Mucosa of descending colon (tissue), 3 donors: ENCODE data around the gene ABCG4. TPM values are rescaled to one million over a fixed set of nuclear protein-coding genes. Genes with fewer than 3 reads are reported as not detected.
"Not testable (repeated sequence)": the region's sequence is repeated elsewhere in the genome, so short reads cannot be mapped to it uniquely, and the experiment has no call there.

Experiments used
- ATAC-seq: fragments of 200-7000 bp; cut with Tn5 transposase; one replicate; pipeline ENCODE4 v1.9.1; 2020; ENCODE audit warnings: mild to moderate bottlenecking, moderate library complexity
- DNase-seq, 3 donors: peaks; one replicate each; pipeline ENCODE4 v3.0.0-alpha.2; 2020
- H3K36me3 ChIP-seq: fragments of 200-600 bp; one replicate; pipeline ENCODE4 v1.8.0; 2021; ENCODE audit warnings: low read depth, mild to moderate bottlenecking
- H3K4me1 ChIP-seq: fragments of 200-600 bp; one replicate; pipeline ENCODE4 v1.8.0; 2021; ENCODE audit warnings: low read depth, mild to moderate bottlenecking
- H3K4me3 ChIP-seq: fragments of 200-600 bp; one replicate; pipeline ENCODE4 v1.8.0; 2021; ENCODE audit warnings: mild to moderate bottlenecking
- H3K9me3 ChIP-seq: fragments of 200-600 bp; one replicate; pipeline ENCODE4 v1.8.0; 2021; ENCODE audit warnings: mild to moderate bottlenecking
- CTCF ChIP-seq: fragments of 200-600 bp; IDR thresholded peaks from one replicate; pipeline ENCODE4 v1.8.0; 2022; ENCODE audit warnings: antibody characterized with exemption, mild to moderate bottlenecking
- intact Hi-C, 2 donors: fragments of 100-400 bp; cut with DNase I in 1 of 2; cut with micrococcal nuclease in 1 of 2; formaldehyde crosslinking; loops; one replicate each; pipeline versions ENCODE4 v1.11.0 to v1.11.1; 2022; cut with DNase I, micrococcal nuclease
- total RNA-seq, 3 donors: library from RNA; stranded (reverse); fragmentation: NEBNext Ultra II Directional in 2 of 3; extraction: Animal tissue kit (Norgen Biotek cat#: 25700) in 2 of 3; gene quantifications; one replicate each; pipeline versions ENCODE4 v1.2.1 to v1.2.4, GENCODE V29; 2021 to 2023
- donor health status: DM: no; HTN: no; CAD: no; lungs with moderate emphysema.
- donor health status: DM: no; HTN: no; CAD: no.
- donor health status: DM: no; HTN: yes; CAD: no.

ABCG4 gene
- total RNA-seq, 3 donors from 2014 or later = 0.07 to 0.85 TPM; not detected in 1

- Histone ChIP-seq H3K4me3 (no peak overlapping the region), H3K36me3 (no peaks in the 10 kb centered on the region), H3K9me3 (no peaks in the 10 kb centered on the region), H3K4me1 (peaks cover 14% of the 10 kb centered on the region)
- intact Hi-C loops = loop anchor here in 1 of 2 donors (10.0 kb wide), 1 partner anchor 54 kb away; no protein-coding TSS in a partner anchor
- no peak for DNase-seq
- TF ChIP-seq CTCF = no peak
- no peak for ATAC-seq
Observed at GRCh38 chr11:119188887-119189286, 40.0 kb downstream of the ABCG4 start.

- Histone ChIP-seq H3K4me1 (peaks cover 14% of the 10 kb centered on the region), H3K4me3 (no peak overlapping the region), H3K9me3 (no peaks in the 10 kb centered on the region), H3K36me3 (no peaks in the 10 kb centered on the region)
- DNase-seq = no peak
- intact Hi-C loops = loop anchor here in 1 of 2 donors (10.0 kb wide), 1 partner anchor 55 kb away; no protein-coding TSS in a partner anchor
- ATAC-seq = no peak
- no peak for TF ChIP-seq CTCF
Observed at GRCh38 chr11:119189393-119189792, 40.5 kb downstream of the ABCG4 start.

- intact Hi-C loops = no loop called here
- no peaks in the 10 kb centered on the region for H3K36me3 ChIP-seq
- H3K9me3 ChIP-seq = no peaks in the 10 kb centered on the region
- DNase-seq (no peak), ATAC-seq (no peak)
- H3K4me3 ChIP-seq = no peak overlapping the region
- no peak for TF ChIP-seq CTCF
- peaks cover 9% of the 10 kb centered on the region for H3K4me1 ChIP-seq
Observed at GRCh38 chr11:119190531-119190930, 41.7 kb downstream of the ABCG4 start.

- H3K36me3 ChIP-seq, DNase-seq, H3K4me3 ChIP-seq, intact Hi-C loops, H3K4me1 ChIP-seq, H3K9me3 ChIP-seq: not testable (repeated sequence)
- peak; percentile 74 for ATAC-seq
Observed at GRCh38 chr11:119191265-119191664, 42.4 kb downstream of the ABCG4 start.

- DNase-seq (no peak), ATAC-seq (no peak)
- H3K36me3 ChIP-seq = no peaks in the 10 kb centered on the region
- no peak for TF ChIP-seq CTCF
- intact Hi-C loops = no loop called here
- H3K4me1 ChIP-seq = peaks cover 9% of the 10 kb centered on the region
- no peaks in the 10 kb centered on the region for H3K9me3 ChIP-seq
- H3K4me3 ChIP-seq = no peak overlapping the region
Observed at GRCh38 chr11:119192111-119192510, 43.3 kb downstream of the ABCG4 start.

- DNase-seq (no peak), ATAC-seq (no peak)
- no peak for TF ChIP-seq CTCF
- intact Hi-C loops = no loop called here
- Histone ChIP-seq H3K4me3 (no peak overlapping the region), H3K36me3 (no peaks in the 10 kb centered on the region), H3K9me3 (no peaks in the 10 kb centered on the region), H3K4me1 (peaks cover 9% of the 10 kb centered on the region)
Observed at GRCh38 chr11:119193001-119193400, 44.1 kb downstream of the ABCG4 start.
